ENCODE data around the gene MUSTN1. TPM values are rescaled to one million over a fixed set of nuclear protein-coding genes. Genes with fewer than 3 reads are reported as not detected.

The MUSTN1 gene
- polyA plus RNA-seq, 3 donors = 0.29 to 13.7 TPM; not detected in 1

- intact Hi-C loops (cut with micrococcal nuclease) = no loop called here
- Histone ChIP-seq H3K79me2 (ENCODE audit: insufficient read depth, low read length) (no peaks in the 10 kb centered on the region), H3K36me3 (replicated peaks in 1 of 2; ENCODE audit: control insufficient read depth in 1 of 2, insufficient read depth in 2 of 2, low read length in 2 of 2) (no peaks in the 10 kb centered on the region), H3K4me2 (replicated peaks; ENCODE audit: extremely low read depth, low read length, poor library complexity, severe bottlenecking) (no peak overlapping the region), H3K9ac (ENCODE audit: insufficient read depth, low read length, poor library complexity, severe bottlenecking) (no peak overlapping the region), H3K9me3 (replicated peaks in 1 of 2; ENCODE audit: control insufficient read depth in 1 of 2, insufficient read depth in 1 of 2, low read length in 2 of 2) (no peaks in the 10 kb centered on the region), H3K4me1 (ENCODE audit: control insufficient read depth in 1 of 2, insufficient read depth in 2 of 2, low read length in 2 of 2) (no peaks in the 10 kb centered on the region), H2AFZ (ENCODE audit: insufficient read depth, low read depth, low read length, poor library complexity, severe bottlenecking) (no peak overlapping the region), H3K4me3 (replicated peaks in 1 of 3; ENCODE audit: low read depth in 2 of 3, low read length in 3 of 3) (no peak overlapping the region), H3K27ac (ENCODE audit: low read depth in 1 of 2, low read length in 2 of 2) (no peak overlapping the region), H3K27me3 (ENCODE audit: control insufficient read depth in 2 of 2, insufficient read depth in 2 of 2, low read length in 2 of 2) (no peaks in the 10 kb centered on the region), H4K20me1 (ENCODE audit: insufficient read depth, low read length) (no peaks in the 10 kb centered on the region)
- WGBS (ENCODE audit: insufficient coverage) = 91% methylated on average over 7 of the region's 8 CpGs
- Mint-ChIP-seq H3K27ac (no peak overlapping the region), H3K4me1 (peaks cover 5% of the 10 kb centered on the region), H3K4me3 (no peak overlapping the region), H3K27me3 (ENCODE audit: low read depth in 3 of 3) (peaks cover 0 to 5% (median 2%) of the 10 kb centered on the region in 3 donors), H3K9me3 (no peaks in the 10 kb centered on the region), H3K36me3 (no peaks in the 10 kb centered on the region)
- no peak for TF ChIP-seq CTCF (IDR thresholded peaks at IDR 0.05)
- no peak for DNase-seq
These were observed 21.0 kb downstream of the MUSTN1 start for GRCh38 chr3:52813810-52814209.

- H3K4me1 ChIP-seq (ENCODE audit: control insufficient read depth in 1 of 2, insufficient read depth in 2 of 2, low read length in 2 of 2) = no peaks in the 10 kb centered on the region
- no peaks in the 10 kb centered on the region for H3K9me3 ChIP-seq (replicated peaks in 1 of 2; ENCODE audit: control insufficient read depth in 1 of 2, insufficient read depth in 1 of 2, low read length in 2 of 2)
- no peaks in the 10 kb centered on the region for H3K79me2 ChIP-seq (ENCODE audit: insufficient read depth, low read length)
- no peak overlapping the region for H3K27ac ChIP-seq (ENCODE audit: low read depth in 1 of 2, low read length in 2 of 2)
- no peak overlapping the region for H2AFZ ChIP-seq (ENCODE audit: insufficient read depth, low read depth, low read length, poor library complexity, severe bottlenecking)
- peaks cover 0 to 7% (median 2%) of the 10 kb centered on the region in 3 donors for H3K27me3 Mint-ChIP-seq (ENCODE audit: low read depth in 3 of 3)
- intact Hi-C loops (cut with micrococcal nuclease) = no loop called here
- H3K4me2 ChIP-seq (replicated peaks; ENCODE audit: extremely low read depth, low read length, poor library complexity, severe bottlenecking) = no peak overlapping the region
- no peak overlapping the region for H3K4me3 Mint-ChIP-seq
- no peaks in the 10 kb centered on the region for H3K9me3 Mint-ChIP-seq
- no peak for TF ChIP-seq CTCF (IDR thresholded peaks at IDR 0.05)
- H3K36me3 ChIP-seq (replicated peaks in 1 of 2; ENCODE audit: control insufficient read depth in 1 of 2, insufficient read depth in 2 of 2, low read length in 2 of 2) = no peaks in the 10 kb centered on the region
- no peaks in the 10 kb centered on the region for H4K20me1 ChIP-seq (ENCODE audit: insufficient read depth, low read length)
- no peaks in the 10 kb centered on the region for H3K36me3 Mint-ChIP-seq
- DNase-seq = no peak
- no peak overlapping the region for H3K27ac Mint-ChIP-seq
- H3K4me1 Mint-ChIP-seq = peaks cover 5% of the 10 kb centered on the region
- no peak overlapping the region for H3K4me3 ChIP-seq (replicated peaks in 1 of 3; ENCODE audit: low read depth in 2 of 3, low read length in 3 of 3)
- WGBS (ENCODE audit: insufficient coverage) = 93% methylated on average over 5 of the region's 7 CpGs
- no peak overlapping the region for H3K9ac ChIP-seq (ENCODE audit: insufficient read depth, low read length, poor library complexity, severe bottlenecking)
- no peaks in the 10 kb centered on the region for H3K27me3 ChIP-seq (ENCODE audit: control insufficient read depth in 2 of 2, insufficient read depth in 2 of 2, low read length in 2 of 2)
These were observed 23.3 kb downstream of the MUSTN1 start for GRCh38 chr3:52811452-52812011.

Data from CD14-positive monocyte (primary cell).